WTC11 (cell line): ENCODE measurements around the gene BLVRA. TPM values are rescaled to one million over a fixed set of nuclear protein-coding genes. Genes with fewer than 3 reads are reported as not detected.

Source experiments
- ATAC-seq: fragments of 200-7000 bp; cut with Tn5 transposase; 2 replicates; pipeline ENCODE4 v1.10.0; 2021; ENCODE audit warnings: mild to moderate bottlenecking, moderate library complexity
- CTCF ChIA-PET: fragments of 300-600 bp; sonication (Branson Sonifier 250); formaldehyde crosslinking; loops from one replicate; lab custom pipeline; 2021; ENCODE audit warnings: antibody characterized with exemption; lab: Charles Lee
- POLR2A ChIA-PET: fragments of 350-600 bp; sonication (Branson Sonifier 250); formaldehyde crosslinking; loops from one replicate; lab custom pipeline; 2021; ENCODE audit warnings: antibody characterized with exemption; lab: Charles Lee
- DNase-seq: peaks from one replicate; pipeline ENCODE4 v3.0.0; 2021; ENCODE audit warnings: low spot score
- H3K27ac Mint-ChIP-seq: 2 replicates; pipeline ENCODE4 v1.8.0; 2021; ENCODE audit warnings: mixed read lengths
- H3K27me3 Mint-ChIP-seq: 2 replicates; pipeline ENCODE4 v1.8.0; 2021; ENCODE audit warnings: low read depth, mild to moderate bottlenecking, moderate library complexity, mixed read lengths
- H3K36me3 Mint-ChIP-seq: 2 replicates; pipeline ENCODE4 v1.8.0; 2021; ENCODE audit warnings: mixed read lengths
- H3K4me1 Mint-ChIP-seq: 2 replicates; pipeline ENCODE4 v1.8.0; 2022; ENCODE audit warnings: mixed read lengths
- H3K4me3 Mint-ChIP-seq: 2 replicates; pipeline ENCODE4 v1.8.0; 2021; ENCODE audit warnings: mild to moderate bottlenecking, moderate library complexity, mixed read lengths
- H3K9me3 Mint-ChIP-seq: 2 replicates; pipeline ENCODE4 v1.8.0; 2021; ENCODE audit warnings: mixed read lengths
- ARID4B ChIP-seq: sonication (generic); formaldehyde crosslinking; IDR thresholded peaks from 2 replicates; pipeline ENCODE4 v1.8.0; 2023; ENCODE audit warnings: missing genetic modification reagents, mild to moderate bottlenecking, borderline replicate concordance
- CBFB ChIP-seq: sonication (generic); formaldehyde crosslinking; IDR thresholded peaks from 2 replicates; pipeline ENCODE4 v1.8.1; 2022; ENCODE audit warnings: mild to moderate bottlenecking, low read depth, missing genetic modification reagents
- CTCF ChIP-seq: fragments of 200-600 bp; IDR thresholded peaks from 2 replicates; pipeline ENCODE4 v1.8.0; 2022; ENCODE audit warnings: antibody characterized with exemption
- EMX1 ChIP-seq: fragments of 250-450 bp; sonication (Bioruptor Pico); IDR thresholded peaks from 2 replicates; pipeline ENCODE4 v1.8.0; 2021; ENCODE audit warnings: mild to moderate bottlenecking
- ETV6 ChIP-seq: sonication (generic); formaldehyde crosslinking; IDR thresholded peaks from 2 replicates; pipeline ENCODE4 v1.8.1; 2022; ENCODE audit warnings: mild to moderate bottlenecking, missing genetic modification reagents
- FOXP1 ChIP-seq: sonication (generic); formaldehyde crosslinking; IDR thresholded peaks from 2 replicates; pipeline ENCODE4 v1.8.0; 2022; ENCODE audit warnings: missing genetic modification reagents, mild to moderate bottlenecking, moderate library complexity, borderline replicate concordance
- GABPB1 ChIP-seq: sonication (generic); formaldehyde crosslinking; IDR thresholded peaks from 2 replicates; pipeline ENCODE4 v1.8.1; 2023; ENCODE audit warnings: mild to moderate bottlenecking, missing genetic modification reagents
- NR2C2 ChIP-seq: sonication (generic); formaldehyde crosslinking; IDR thresholded peaks from 2 replicates; pipeline ENCODE4 v1.8.0; 2022; ENCODE audit warnings: mild to moderate bottlenecking, missing genetic modification reagents
- PRRX2 ChIP-seq: fragments of 250-450 bp; sonication (Bioruptor Pico); IDR thresholded peaks from 2 replicates; pipeline ENCODE4 v1.8.0; 2021; ENCODE audit warnings: mild to moderate bottlenecking
- RELA ChIP-seq: sonication (generic); formaldehyde crosslinking; IDR thresholded peaks from 2 replicates; pipeline ENCODE4 v1.8.1; 2022; ENCODE audit warnings: missing genetic modification reagents, mild to moderate bottlenecking, borderline replicate concordance
- SMAD3 ChIP-seq: sonication (generic); formaldehyde crosslinking; IDR thresholded peaks from 2 replicates; pipeline ENCODE4 v1.8.0; 2022; ENCODE audit warnings: missing genetic modification reagents, mild to moderate bottlenecking, borderline replicate concordance
- SOX15 ChIP-seq: fragments of 250-450 bp; sonication (Bioruptor Pico); IDR thresholded peaks from 2 replicates; pipeline ENCODE4 v1.9.0; 2021; ENCODE audit warnings: mild to moderate bottlenecking
- TEAD1 ChIP-seq: sonication (generic); formaldehyde crosslinking; IDR thresholded peaks from 2 replicates; pipeline ENCODE4 v1.8.0; 2022; ENCODE audit warnings: mild to moderate bottlenecking, missing genetic modification reagents
- TP53 ChIP-seq: sonication (generic); formaldehyde crosslinking; IDR thresholded peaks from 2 replicates; pipeline ENCODE4 v1.8.1; 2023; ENCODE audit warnings: mild to moderate bottlenecking, missing genetic modification reagents
- ZBTB21 ChIP-seq: sonication (generic); formaldehyde crosslinking; IDR thresholded peaks from 2 replicates; pipeline ENCODE4 v1.8.1; 2023; ENCODE audit warnings: mild to moderate bottlenecking, missing genetic modification reagents, borderline replicate concordance
- ZBTB43 ChIP-seq: sonication (generic); formaldehyde crosslinking; IDR thresholded peaks from 2 replicates; pipeline ENCODE4 v1.8.1; 2023; ENCODE audit warnings: mild to moderate bottlenecking, missing genetic modification reagents
- ZNF671 ChIP-seq: fragments of 250-450 bp; sonication (Bioruptor Pico); IDR thresholded peaks from 2 replicates; pipeline ENCODE4 v1.8.0; 2021; ENCODE audit warnings: mild to moderate bottlenecking
- total RNA-seq: library from RNA; stranded (reverse); gene quantifications from 3 replicates; pipeline ENCODE4 v1.2.3, GENCODE V29; 2021
- TF ChIP-seq, protein P1 (sequence below): fragments of 250-450 bp; sonication (Bioruptor Pico); IDR thresholded peaks from 2 replicates; pipeline ENCODE4 v1.9.0; 2021; ENCODE audit warnings: mild to moderate bottlenecking
- TF ChIP-seq, protein P2 (sequence below): sonication (generic); formaldehyde crosslinking; IDR thresholded peaks from 2 replicates; pipeline ENCODE4 v1.8.1; 2022; ENCODE audit warnings: missing genetic modification reagents, borderline replicate concordance
- TF ChIP-seq, protein P3 (sequence below): sonication (generic); formaldehyde crosslinking; IDR thresholded peaks from 2 replicates; pipeline ENCODE4 v1.8.1; 2022; ENCODE audit warnings: mild to moderate bottlenecking, missing genetic modification reagents, moderate library complexity, borderline replicate concordance

Gene BLVRA
- total RNA-seq, 1 experiment from 2014 or later: 35.5 TPM

DNA sequence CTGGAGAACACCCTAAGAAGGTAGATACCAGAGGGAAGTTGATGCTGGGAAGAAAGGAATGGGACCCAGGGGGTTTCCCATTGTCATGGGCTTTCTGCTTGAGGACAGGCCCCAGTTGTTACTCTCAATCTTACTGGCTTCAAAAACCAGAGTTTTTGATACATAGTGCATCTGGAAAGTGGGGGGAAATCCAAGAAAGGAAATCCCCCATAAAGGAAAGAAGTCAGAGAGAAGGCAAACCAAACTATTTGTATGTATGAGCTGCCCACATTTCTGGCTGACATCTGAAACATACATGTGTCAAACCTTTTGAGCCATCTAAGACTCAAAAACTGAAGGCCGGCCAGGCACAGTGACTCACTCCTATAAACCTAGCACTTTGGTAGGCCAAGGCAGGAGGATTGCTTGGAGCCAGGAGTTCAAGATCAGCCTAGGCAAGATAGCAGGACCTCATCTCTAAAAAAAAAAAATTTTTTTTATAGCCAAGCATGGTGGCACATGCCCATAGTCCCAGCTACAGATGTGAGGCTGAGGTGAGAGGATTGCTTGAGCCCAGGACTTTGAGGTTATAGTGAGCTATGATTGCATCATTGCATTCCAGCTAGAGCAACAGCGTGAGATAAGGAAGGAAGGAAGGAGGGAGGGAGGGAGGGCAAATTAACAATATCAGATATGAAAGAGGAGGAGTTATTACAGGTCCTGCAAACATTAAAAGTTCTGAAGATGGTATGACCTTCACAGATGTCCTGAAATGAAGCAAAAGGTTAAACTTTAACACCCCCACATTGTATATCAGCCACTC is 22.5 kb upstream of the BLVRA start:
- H3K9me3 Mint-ChIP-seq: peaks cover 15% of the 10 kb centered on the region
- H3K4me3 Mint-ChIP-seq: no peak overlapping the region
- TF ChIP-seq TEAD1 (no peak), PRRX2 (CRISPR knock-in tag) (no peak), ETV6 (CRISPR knock-in tag) (no peak), ZNF671 (CRISPR knock-in tag) (no peak), GABPB1 (CRISPR knock-in tag) (peak; percentile 91)
- H3K27me3 Mint-ChIP-seq: peaks cover 2% of the 10 kb centered on the region
- ATAC-seq (no peak), DNase-seq (no peak)
- H3K4me1 Mint-ChIP-seq: no peaks in the 10 kb centered on the region
- H3K36me3 Mint-ChIP-seq: no peaks in the 10 kb centered on the region
- ChIA-PET CTCF (interaction anchor here (2.0 kb wide), 1 partner anchor 153 kb away, joined by 7 read pairs; the partner anchor contains the start of gene STK17A), POLR2A (no interaction called here)
- no peak overlapping the region for H3K27ac Mint-ChIP-seq

DNA sequence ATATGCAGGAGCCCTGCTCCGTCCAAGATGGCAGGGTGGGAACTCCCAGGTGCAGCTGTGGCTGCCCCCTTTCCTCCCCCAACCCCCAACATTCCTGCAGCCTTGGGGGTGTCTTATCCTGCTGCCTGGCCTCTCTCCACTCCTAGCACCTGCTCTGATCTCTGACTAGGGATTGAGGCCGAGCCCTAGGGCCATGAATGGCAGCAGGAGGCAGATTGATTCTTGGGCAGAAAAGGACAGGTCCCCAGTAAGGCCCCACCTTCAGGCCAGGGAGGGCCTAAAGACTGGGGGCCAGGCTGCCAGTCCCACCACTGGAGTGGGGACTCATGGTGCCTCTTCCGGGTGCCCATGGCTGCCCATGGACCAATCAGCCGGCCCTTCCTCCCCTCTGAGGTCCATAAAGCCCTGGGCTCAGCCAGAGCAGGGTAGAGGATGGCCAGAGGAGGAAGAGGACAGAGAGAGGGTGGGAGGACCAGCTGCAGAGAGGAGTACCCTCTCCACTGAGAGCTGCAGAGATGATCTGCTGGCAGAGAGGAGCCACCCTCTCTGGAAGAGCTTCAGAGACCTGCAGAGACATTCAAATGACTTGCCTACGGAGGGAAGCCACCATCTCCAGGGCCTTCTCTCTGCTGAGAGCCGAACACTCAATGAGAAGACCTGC is 20.9 kb upstream of the BLVRA start:
- Mint-ChIP-seq H3K27me3 (peaks cover 2% of the 10 kb centered on the region), H3K4me3 (no peak overlapping the region), H3K4me1 (no peaks in the 10 kb centered on the region), H3K27ac (no peak overlapping the region), H3K9me3 (peaks cover 15% of the 10 kb centered on the region), H3K36me3 (no peaks in the 10 kb centered on the region)
- POLR2A ChIA-PET: no interaction called here
- ATAC-seq (no peak), DNase-seq (no peak)
- CTCF ChIA-PET: interaction anchor here (1.2 to 2.0 kb wide), 2 partner anchors 25 to 155 kb away, joined by 3 to 7 read pairs; partner anchors contain the start of gene STK17A
- TF ChIP-seq, protein P1, sequence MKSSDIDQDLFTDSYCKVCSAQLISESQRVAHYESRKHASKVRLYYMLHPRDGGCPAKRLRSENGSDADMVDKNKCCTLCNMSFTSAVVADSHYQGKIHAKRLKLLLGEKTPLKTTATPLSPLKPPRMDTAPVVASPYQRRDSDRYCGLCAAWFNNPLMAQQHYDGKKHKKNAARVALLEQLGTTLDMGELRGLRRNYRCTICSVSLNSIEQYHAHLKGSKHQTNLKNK (CRISPR knock-in tag): no peak
- no peak for TF ChIP-seq ARID4B
- no peak for TF ChIP-seq SMAD3 (CRISPR knock-in tag)
- no peak for TF ChIP-seq ZBTB21
- no peak for TF ChIP-seq TP53 (CRISPR knock-in tag)
- no peak for TF ChIP-seq NR2C2
- no peak for TF ChIP-seq RELA (CRISPR knock-in tag)
- no peak for TF ChIP-seq EMX1 (CRISPR knock-in tag)
- TF ChIP-seq ZBTB43 (CRISPR knock-in tag): no peak
- no peak for TF ChIP-seq FOXP1 (CRISPR knock-in tag)
- TF ChIP-seq, protein P2, sequence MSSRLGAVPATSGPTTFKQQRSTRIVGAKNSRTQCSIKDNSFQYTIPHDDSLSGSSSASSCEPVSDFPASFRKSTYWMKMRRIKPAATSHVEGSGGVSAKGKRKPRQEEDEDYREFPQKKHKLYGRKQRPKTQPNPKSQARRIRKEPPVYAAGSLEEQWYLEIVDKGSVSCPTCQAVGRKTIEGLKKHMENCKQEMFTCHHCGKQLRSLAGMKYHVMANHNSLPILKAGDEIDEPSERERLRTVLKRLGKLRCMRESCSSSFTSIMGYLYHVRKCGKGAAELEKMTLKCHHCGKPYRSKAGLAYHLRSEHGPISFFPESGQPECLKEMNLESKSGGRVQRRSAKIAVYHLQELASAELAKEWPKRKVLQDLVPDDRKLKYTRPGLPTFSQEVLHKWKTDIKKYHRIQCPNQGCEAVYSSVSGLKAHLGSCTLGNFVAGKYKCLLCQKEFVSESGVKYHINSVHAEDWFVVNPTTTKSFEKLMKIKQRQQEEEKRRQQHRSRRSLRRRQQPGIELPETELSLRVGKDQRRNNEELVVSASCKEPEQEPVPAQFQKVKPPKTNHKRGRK: no peak
- TF ChIP-seq, protein P3, sequence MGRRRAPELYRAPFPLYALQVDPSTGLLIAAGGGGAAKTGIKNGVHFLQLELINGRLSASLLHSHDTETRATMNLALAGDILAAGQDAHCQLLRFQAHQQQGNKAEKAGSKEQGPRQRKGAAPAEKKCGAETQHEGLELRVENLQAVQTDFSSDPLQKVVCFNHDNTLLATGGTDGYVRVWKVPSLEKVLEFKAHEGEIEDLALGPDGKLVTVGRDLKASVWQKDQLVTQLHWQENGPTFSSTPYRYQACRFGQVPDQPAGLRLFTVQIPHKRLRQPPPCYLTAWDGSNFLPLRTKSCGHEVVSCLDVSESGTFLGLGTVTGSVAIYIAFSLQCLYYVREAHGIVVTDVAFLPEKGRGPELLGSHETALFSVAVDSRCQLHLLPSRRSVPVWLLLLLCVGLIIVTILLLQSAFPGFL (CRISPR knock-in tag): no peak
- TF ChIP-seq SOX15: no peak
- TF ChIP-seq CBFB (CRISPR knock-in tag): no peak
- no peak for TF ChIP-seq CTCF
